Measurements from ENCODE around the gene COL4A2.

Gene COL4A2

GRCh38 chr13:110354715-110355473 is 47.8 kb downstream of the COL4A2 start:
- no peak for DNase-seq (ENCODE audit: low read depth in 2 of 2)

GRCh38 chr13:110356362-110356761 is 49.3 kb downstream of the COL4A2 start:
- DNase-seq (ENCODE audit: low read depth in 2 of 2), result no peak

- DNase-seq (ENCODE audit: low read depth in 2 of 2), result no peak
These were observed 51.3 kb downstream of the COL4A2 start for GRCh38 chr13:110358381-110358780.

DNA sequence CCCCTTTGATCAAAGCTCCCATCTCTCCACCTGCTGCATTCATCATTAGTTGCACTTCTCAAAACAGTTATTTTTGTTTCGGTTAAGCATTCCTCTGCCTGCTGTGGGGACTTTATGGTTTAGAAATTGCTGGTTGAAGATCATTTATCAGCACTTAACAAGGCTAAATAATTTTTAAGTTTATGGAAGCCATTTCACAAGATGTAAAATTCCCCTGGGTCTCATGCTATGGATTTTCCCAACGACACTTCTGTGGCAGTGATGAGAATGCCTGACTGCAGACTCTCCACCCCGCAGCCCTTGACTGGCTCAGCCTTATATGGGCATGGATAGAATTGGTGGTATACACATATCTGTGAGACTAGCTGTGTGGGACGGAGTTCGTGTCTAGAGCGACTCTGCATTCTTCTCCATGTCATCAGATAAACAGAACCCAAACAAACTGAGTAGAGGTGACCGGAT is 52.8 kb downstream of the COL4A2 start:
- no peak for DNase-seq (ENCODE audit: low read depth in 2 of 2)

- no peak for DNase-seq (ENCODE audit: low read depth in 2 of 2)
These were observed 53.5 kb downstream of the COL4A2 start for GRCh38 chr13:110360598-110360997.

- no peak for DNase-seq (ENCODE audit: low read depth in 2 of 2)
These were observed 54.4 kb downstream of the COL4A2 start for GRCh38 chr13:110361365-110361911.

DNA sequence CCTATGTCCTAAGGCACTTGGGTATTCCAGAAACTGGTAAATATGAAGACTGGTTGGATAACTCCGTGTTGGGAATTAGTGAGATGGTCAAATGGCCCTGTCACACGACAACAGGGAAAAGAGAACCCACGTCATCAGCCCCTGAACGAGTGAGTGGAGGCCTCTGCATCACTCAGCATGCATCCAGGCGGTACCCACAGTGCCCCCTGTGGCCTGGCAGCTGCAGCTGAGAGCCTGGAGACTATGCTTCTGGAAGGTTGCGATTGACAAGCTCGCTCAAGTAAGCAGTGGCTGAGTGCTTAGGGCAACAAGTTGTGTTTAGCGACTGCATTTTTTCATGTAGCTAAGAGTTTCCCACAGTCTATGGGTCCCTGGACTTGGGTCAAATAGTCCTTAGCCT is 55.9 kb downstream of the COL4A2 start:
- DNase-seq (ENCODE audit: low read depth in 2 of 2), result no peak

DNA sequence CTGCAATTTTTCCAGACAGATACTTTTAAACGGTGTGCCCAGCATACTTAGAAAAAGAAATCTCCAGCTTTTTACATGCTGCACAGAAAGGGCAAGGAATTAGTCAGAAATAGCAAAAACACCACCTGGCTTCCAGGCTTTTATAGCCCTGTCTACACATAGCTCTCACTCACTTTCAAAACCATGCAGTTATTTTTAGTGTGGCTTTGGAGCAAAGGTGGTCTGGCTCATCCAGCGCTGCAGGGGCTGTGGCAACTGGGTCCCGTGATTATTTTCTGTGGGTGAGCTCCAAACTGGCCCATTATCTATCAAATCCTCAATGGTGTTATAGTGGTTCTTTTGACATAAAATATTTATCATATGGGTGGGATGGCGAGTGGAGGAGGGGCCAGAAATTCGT is 57.0 kb downstream of the COL4A2 start:
- no peak for DNase-seq (ENCODE audit: low read depth in 2 of 2)

GRCh38 chr13:110365876-110366275 is 58.8 kb downstream of the COL4A2 start:
- DNase-seq (ENCODE audit: low read depth in 2 of 2), result no peak

GRCh38 chr13:110366733-110367132 is 59.6 kb downstream of the COL4A2 start:
- no peak for DNase-seq (ENCODE audit: low read depth in 2 of 2)

DNA sequence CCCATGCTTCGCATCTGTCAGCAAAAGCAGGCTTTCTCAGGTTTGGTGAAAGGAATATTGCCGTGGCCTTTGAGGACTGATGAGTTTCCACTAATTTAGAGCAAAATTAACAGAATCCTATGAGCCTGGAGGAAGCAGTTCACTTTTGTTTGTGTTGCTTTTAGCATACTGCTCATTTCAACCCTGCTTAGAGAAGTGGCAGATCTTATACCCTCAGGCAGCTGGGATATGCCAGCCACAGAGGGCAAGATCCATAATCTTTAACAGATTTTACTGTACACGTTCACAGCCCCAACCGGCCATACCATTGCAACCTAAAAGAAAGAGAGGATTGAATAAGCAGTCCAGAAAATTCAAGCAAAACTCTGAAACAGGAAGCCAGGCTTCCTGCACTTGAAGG is 60.5 kb downstream of the COL4A2 start:
- no peak for DNase-seq (ENCODE audit: low read depth in 2 of 2)

GRCh38 chr13:110368408-110368807 is 61.3 kb downstream of the COL4A2 start:
- DNase-seq (ENCODE audit: low read depth in 2 of 2), result no peak

- no peak for DNase-seq (ENCODE audit: low read depth in 2 of 2)
These were observed 62.3 kb downstream of the COL4A2 start for GRCh38 chr13:110369400-110369799.

DNA sequence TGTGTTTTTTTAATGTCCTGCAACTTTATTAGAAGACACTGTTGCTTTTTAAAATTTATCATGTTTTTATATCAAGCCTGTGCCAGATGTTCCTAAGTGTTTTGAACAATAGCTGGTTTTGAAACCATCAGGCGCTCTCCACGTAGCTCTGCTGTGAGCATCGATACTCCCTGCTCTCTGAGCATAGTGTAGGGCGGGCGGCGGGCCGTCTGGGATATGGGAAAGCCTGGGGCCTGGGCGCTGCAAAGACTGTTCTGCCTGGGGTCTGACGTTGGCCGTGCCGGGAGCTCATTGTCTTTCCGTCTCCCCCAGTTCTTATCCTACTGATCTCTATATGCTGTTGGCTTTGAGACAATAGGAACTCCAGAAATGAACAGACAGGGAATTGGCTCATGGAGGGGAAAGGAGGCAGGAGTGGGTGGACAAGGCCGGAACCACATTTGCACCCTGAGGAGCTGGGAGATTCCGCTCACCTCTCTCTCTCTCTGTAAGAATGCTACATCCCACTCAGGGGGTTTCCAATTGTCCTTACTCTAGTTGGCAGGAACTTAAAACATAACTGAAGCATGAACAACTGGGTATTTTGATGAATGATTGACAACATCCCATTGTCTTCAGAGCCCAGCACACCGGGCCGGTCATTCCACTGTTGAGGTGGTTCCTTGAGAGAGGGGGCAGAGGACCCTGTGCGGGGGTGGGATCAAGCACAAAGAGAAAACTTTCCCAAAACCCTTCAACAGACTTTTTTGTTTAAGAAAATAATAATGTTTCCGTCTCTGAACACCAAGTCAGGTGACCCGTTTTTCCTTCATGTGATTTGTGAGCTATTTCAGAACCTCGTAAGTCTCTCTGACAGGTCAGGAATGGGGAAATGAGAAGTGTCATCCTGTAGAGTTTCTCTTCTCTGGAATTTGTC is 64.7 kb downstream of the COL4A2 start:
- DNase-seq (ENCODE audit: low read depth in 2 of 2), result no peak

DNA sequence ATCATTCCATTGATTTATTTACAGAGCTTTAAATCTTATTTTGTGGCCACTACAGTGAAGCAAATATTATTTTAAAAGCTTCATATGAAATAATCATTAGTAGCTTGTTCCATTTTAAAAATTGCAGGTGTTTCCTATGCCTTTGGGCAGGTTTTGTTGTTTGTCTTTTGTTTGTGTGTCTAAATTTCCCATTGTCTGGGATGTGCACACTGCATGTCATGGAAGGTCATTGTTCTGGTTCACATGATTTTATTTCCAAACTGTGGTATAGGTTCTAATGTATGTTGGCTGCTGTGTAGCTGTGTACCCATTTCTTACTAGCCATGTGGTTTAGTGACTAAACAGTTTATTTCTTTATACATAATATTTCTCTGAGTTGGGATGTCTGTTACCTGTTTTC is 65.6 kb downstream of the COL4A2 start:
- DNase-seq (ENCODE audit: low read depth in 2 of 2), result no peak

DNA sequence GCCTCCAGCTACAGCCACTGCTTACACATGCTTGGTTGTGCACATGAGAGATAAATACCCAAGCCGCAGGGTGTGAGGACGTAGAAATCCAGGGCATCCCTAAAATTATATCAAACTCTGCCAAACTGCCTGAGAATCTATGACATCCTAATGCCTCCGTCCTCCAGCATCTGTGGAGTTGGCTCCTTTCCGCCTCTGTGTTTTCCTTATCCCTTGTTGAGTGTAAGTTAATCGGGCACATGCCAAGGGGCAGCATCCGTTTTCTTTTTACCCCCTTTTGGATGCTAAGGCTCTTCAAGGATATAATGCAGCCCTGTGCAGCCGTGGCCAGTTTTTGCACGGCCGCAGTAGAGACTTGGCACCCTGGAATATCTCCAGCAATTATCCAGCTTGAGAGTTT is 66.5 kb downstream of the COL4A2 start:
- no peak for DNase-seq (ENCODE audit: low read depth in 2 of 2)

DNA sequence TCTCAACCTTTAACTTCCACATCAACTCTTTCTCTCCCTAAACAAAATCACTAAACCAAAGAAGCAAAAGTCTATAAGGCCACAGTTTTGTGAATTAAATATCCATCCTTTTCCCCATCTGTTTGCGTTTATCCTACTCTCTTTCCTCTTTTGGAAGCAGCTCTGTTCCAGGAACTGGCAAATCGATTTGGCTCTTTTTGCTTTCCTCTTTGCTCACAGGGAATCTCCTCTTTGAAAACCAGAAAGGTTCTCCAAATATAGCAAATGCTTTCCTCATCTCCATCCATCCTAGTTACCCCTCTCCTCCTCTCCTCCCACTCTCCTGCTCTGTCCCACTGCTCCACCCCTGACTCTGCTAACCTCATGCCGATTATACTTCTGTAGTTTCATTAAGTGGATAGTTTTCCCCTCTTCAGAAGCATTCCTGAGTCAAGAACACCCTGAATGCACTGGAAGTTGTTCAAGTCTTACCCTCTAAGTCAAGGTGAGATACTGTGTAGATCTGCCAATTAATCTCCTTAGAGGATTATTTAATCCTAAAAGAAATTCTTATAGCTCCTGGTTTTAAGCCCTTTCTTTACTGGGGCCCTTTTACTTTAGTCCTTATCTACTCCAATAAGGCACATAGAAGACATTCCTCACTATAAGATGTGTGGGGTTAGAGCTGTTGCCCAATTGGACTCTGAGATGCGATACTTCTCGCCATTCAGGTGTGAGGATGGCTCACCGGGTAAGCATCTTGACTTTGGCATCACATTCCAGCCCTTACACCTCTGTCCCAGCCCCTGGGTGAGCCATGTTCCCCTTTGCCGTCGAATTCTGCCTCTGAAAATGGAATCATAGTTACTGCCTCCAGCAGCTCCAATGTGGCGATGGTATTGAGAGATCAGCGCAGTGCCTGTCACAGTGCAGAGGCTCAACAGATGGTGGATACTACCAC is 67.6 kb downstream of the COL4A2 start:
- no peak for DNase-seq (ENCODE audit: low read depth in 2 of 2)

- no peak for DNase-seq (ENCODE audit: low read depth in 2 of 2)
These were observed 69.0 kb downstream of the COL4A2 start for GRCh38 chr13:110376120-110376519.

DNA sequence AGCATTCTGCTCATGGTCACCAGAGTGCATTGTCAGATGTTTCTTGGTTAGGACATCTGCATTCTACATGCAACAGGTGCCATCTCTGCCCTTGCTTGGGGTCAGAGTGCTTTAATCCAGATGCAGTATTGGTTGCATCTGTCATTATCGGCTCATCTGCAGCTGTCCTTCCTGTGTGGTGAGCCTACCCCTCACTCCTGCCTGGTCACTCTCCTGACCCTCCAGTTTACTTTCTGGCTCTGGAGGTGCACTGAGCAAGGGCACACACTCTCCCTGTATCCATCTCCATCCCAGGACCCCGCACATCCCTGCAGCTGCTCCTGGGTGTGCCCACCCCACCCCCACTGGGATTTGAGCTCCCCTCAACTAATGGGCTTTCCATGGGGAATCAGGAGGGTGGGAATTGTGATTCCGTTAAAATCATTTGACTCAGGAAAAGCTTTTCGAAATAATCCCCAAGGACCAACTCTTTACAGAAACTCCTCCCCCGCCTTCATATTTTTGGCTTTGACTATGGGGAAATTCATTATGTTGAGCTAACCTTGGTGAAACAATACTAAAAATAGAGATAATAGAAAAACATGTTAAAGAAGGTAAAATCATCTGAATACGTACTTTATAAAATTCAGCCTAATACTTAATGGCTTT is 70.2 kb downstream of the COL4A2 start:
- DNase-seq (ENCODE audit: low read depth in 2 of 2), result no peak

DNA sequence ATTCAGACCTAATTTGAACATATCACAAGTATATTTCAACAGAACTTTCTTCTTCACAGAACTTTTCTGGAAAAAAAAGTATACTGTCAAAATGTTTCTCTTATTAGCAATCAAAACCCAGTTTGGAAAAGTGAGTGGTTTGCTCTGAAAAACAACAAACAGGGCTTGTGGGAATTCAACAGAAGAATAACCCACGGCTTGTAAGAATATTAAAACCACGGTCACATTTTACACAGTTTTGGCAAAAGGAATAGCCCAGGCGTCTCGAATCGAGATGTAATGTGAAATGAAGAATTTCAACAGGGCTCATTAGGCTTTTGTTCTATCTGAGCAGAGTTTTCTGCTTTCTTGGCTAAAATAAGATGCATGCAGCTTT is 70.7 kb downstream of the COL4A2 start:
- no peak for DNase-seq (ENCODE audit: low read depth in 2 of 2)

- no peak for DNase-seq (ENCODE audit: low read depth in 2 of 2)
These were observed 72.3 kb downstream of the COL4A2 start for GRCh38 chr13:110379358-110379757.
